SK-N-SH treated with all-trans-retinoic acid at 6 μM for 48 hours (cell line): ENCODE data around the gene C14orf93.
A peak's percentile ranks its signal among the peaks of the same experiment; 100 is the strongest.

Experiments
- ATAC-seq: fragments of 200-7000 bp; cut with Tn5 transposase; 3 replicates; pipeline ENCODE4 v1.9.1; 2020; ENCODE audit warnings: mild to moderate bottlenecking, moderate library complexity
- ARNTL ChIP-seq: fragments of 450-650 bp; formaldehyde crosslinking; IDR thresholded peaks from 2 replicates; pipeline ENCODE4 v1.5.0; 2020; ENCODE audit warnings: low read depth, mild to moderate bottlenecking, moderate library complexity, borderline replicate concordance
- BACH2 ChIP-seq: fragments of 250-450 bp; sonication (Bioruptor Pico); IDR thresholded peaks from 2 replicates; pipeline ENCODE4 v1.9.0; 2021; ENCODE audit warnings: mild to moderate bottlenecking, borderline replicate concordance
- CSDC2 ChIP-seq: fragments of 250-450 bp; sonication (Bioruptor Pico); IDR thresholded peaks from 2 replicates; pipeline ENCODE4 v1.5.0; 2020; ENCODE audit warnings: mild to moderate bottlenecking, moderate library complexity
- ESRRG ChIP-seq: fragments of 250-450 bp; sonication (Bioruptor Pico); IDR thresholded peaks from 2 replicates; pipeline ENCODE4 v1.6.1; 2021; ENCODE audit warnings: mild to moderate bottlenecking
- GLIS3 ChIP-seq: fragments of 250-450 bp; sonication (Bioruptor Pico); IDR thresholded peaks from 2 replicates; pipeline ENCODE4 v1.5.0; 2020; ENCODE audit warnings: mild to moderate bottlenecking, moderate library complexity
- ISL1 ChIP-seq: fragments of 250-450 bp; sonication (Bioruptor Pico); IDR thresholded peaks from 2 replicates; pipeline ENCODE4 v2.1.2; 2022; ENCODE audit warnings: mild to moderate bottlenecking, moderate library complexity
- OSR1 ChIP-seq: fragments of 250-450 bp; sonication (Bioruptor Pico); IDR thresholded peaks from 2 replicates; pipeline ENCODE4 v1.8.0; 2022; ENCODE audit warnings: moderate library complexity, mild to moderate bottlenecking, inconsistent platforms
- PATZ1 ChIP-seq: fragments of 250-450 bp; sonication (Bioruptor Pico); IDR thresholded peaks from 2 replicates; pipeline ENCODE4 v1.8.0; 2020; ENCODE audit warnings: mild to moderate bottlenecking, moderate library complexity, borderline replicate concordance
- PPARA ChIP-seq: fragments of 250-450 bp; sonication (Bioruptor Pico); IDR thresholded peaks from 2 replicates; pipeline ENCODE4 v1.5.0; 2020; ENCODE audit warnings: mild to moderate bottlenecking, borderline replicate concordance
- RARB ChIP-seq: fragments of 250-450 bp; sonication (Bioruptor Pico); IDR thresholded peaks from 2 replicates; pipeline ENCODE4 v1.8.0; 2021; ENCODE audit warnings: mild to moderate bottlenecking, moderate library complexity
- TCF4 ChIP-seq: fragments of 250-450 bp; sonication (Bioruptor Pico); IDR thresholded peaks from 2 replicates; pipeline ENCODE4 v1.8.0; 2021; ENCODE audit warnings: mild to moderate bottlenecking, moderate library complexity, borderline replicate concordance
- TOX ChIP-seq: fragments of 250-450 bp; sonication (Bioruptor Pico); IDR thresholded peaks from 2 replicates; pipeline ENCODE4 v1.8.0; 2021; ENCODE audit warnings: mild to moderate bottlenecking, moderate library complexity, borderline replicate concordance
- TSHZ2 ChIP-seq: fragments of 250-450 bp; sonication (Bioruptor Pico); IDR thresholded peaks from 2 replicates; pipeline ENCODE4 v1.5.0; 2020; ENCODE audit warnings: mild to moderate bottlenecking, moderate library complexity
- ZC3H10 ChIP-seq: fragments of 250-450 bp; sonication (Bioruptor Pico); IDR thresholded peaks from 2 replicates; pipeline ENCODE4 v1.5.1; 2021; ENCODE audit warnings: mild to moderate bottlenecking, moderate library complexity
- ZFP3 ChIP-seq: fragments of 250-450 bp; sonication (Bioruptor Pico); IDR thresholded peaks from 2 replicates; pipeline ENCODE4 v1.5.0; 2020; ENCODE audit warnings: mild to moderate bottlenecking, moderate library complexity
- ZFP30 ChIP-seq: fragments of 450-650 bp; formaldehyde crosslinking; IDR thresholded peaks from 2 replicates; pipeline ENCODE4 v1.5.0; 2022; ENCODE audit warnings: mild to moderate bottlenecking, moderate library complexity
- ZNF565 ChIP-seq: fragments of 450-650 bp; formaldehyde crosslinking; conservative IDR thresholded peaks from 2 replicates; pipeline ENCODE4 v1.5.0; 2020; ENCODE audit warnings: low read depth, mild to moderate bottlenecking, moderate library complexity
- ZNF70 ChIP-seq: fragments of 450-650 bp; formaldehyde crosslinking; IDR thresholded peaks from 2 replicates; pipeline ENCODE4 v1.5.0; 2020; ENCODE audit warnings: mild to moderate bottlenecking, moderate library complexity
- ZNF8 ChIP-seq: fragments of 450-650 bp; formaldehyde crosslinking; IDR thresholded peaks from 2 replicates; pipeline ENCODE4 v1.5.0; 2020; ENCODE audit warnings: mild to moderate bottlenecking, moderate library complexity
- TF ChIP-seq, protein P1 (sequence below): fragments of 250-450 bp; sonication (Bioruptor Pico); IDR thresholded peaks from 2 replicates; pipeline ENCODE4 v1.5.1; 2020; ENCODE audit warnings: low read depth, mild to moderate bottlenecking, moderate library complexity
- TF ChIP-seq, protein P2 (sequence below): fragments of 250-450 bp; sonication (Bioruptor Pico); IDR thresholded peaks from 2 replicates; pipeline ENCODE4 v1.8.0; 2021; ENCODE audit warnings: low read depth, mild to moderate bottlenecking, moderate library complexity, borderline replicate concordance

Gene C14orf93

DNA sequence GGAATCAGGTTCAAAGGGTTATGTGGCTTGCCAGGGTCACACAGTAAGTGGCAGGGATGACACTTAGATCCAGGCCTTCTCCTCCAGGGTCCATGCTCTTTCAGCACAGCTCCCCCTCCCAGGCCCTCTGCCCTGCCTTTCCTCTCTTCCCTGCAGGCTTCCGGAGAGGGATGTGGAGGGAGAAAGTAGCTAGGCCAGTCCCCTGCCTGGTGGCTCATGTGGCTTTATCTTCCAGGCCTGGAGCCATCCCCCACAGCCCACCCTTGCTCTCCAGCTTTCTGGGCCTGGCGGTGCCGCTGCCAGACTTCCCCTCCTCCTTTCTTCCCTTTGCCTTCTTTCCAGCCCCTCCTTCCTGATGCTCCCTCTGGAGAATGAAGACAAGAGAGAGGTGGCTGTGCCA, 33.8 kb upstream of the C14orf93 start:
- TF ChIP-seq BACH2 (CRISPR knock-in tag) (no peak), RARB (no peak), ZFP30 (CRISPR knock-in tag) (no peak), PPARA (no peak), OSR1 (CRISPR knock-in tag) (no peak), GLIS3 (CRISPR knock-in tag) (no peak)
- TF ChIP-seq, all 23 proteins: peak for 0
- no peak for ATAC-seq

- no peak for ATAC-seq
- TF ChIP-seq ESRRG (CRISPR knock-in tag): no peak
- no peak for TF ChIP-seq PPARA
- no peak for TF ChIP-seq BACH2 (CRISPR knock-in tag)
- TF ChIP-seq, protein P1, sequence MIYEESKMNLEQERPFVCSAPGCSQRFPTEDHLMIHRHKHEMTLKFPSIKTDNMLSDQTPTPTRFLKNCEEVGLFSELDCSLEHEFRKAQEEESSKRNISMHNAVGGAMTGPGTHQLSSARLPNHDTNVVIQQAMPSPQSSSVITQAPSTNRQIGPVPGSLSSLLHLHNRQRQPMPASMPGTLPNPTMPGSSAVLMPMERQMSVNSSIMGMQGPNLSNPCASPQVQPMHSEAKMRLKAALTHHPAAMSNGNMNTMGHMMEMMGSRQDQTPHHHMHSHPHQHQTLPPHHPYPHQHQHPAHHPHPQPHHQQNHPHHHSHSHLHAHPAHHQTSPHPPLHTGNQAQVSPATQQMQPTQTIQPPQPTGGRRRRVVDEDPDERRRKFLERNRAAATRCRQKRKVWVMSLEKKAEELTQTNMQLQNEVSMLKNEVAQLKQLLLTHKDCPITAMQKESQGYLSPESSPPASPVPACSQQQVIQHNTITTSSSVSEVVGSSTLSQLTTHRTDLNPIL (CRISPR knock-in tag): no peak
- TF ChIP-seq OSR1 (CRISPR knock-in tag): no peak
- TF ChIP-seq TSHZ2: no peak
- TF ChIP-seq RARB: no peak
- TF ChIP-seq TOX: no peak
- no peak for TF ChIP-seq ZNF565 (CRISPR knock-in tag)
- no peak for TF ChIP-seq ZC3H10 (CRISPR knock-in tag)
- TF ChIP-seq ZFP3: no peak
- TF ChIP-seq GLIS3 (CRISPR knock-in tag): no peak
- no peak for TF ChIP-seq PATZ1
- no peak for TF ChIP-seq ARNTL (CRISPR knock-in tag)
- TF ChIP-seq TCF4 (CRISPR knock-in tag): no peak
Measured at GRCh38 chr14:23043145-23043544, 33.2 kb upstream of the C14orf93 start.

DNA sequence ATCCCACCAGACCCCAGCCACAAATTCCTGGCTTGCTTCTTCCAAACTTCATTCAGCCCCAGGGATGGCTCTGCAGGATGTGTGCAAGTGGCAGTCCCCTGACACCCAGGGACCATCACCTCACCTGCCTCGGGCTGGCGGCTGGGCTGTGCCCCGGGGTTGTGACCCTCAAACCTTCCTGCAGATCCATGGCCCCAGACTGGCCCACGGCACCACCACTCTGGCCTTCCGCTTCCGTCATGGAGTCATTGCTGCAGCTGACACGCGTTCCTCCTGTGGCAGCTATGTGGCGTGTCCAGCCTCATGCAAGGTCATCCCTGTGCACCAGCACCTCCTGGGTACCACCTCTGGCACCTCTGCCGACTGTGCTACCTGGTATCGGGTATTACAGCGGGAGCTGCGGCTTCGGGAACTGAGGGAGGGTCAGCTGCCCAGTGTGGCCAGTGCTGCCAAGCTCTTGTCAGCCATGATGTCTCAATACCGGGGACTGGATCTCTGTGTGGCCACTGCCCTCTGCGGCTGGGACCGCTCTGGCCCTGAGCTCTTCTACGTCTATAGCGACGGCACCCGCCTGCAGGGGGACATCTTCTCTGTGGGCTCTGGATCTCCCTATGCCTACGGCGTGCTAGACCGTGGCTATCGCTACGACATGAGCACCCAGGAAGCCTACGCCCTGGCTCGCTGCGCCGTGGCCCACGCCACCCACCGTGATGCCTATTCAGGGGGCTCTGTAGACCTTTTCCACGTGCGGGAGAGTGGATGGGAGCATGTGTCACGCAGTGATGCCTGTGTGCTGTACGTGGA, 32.4 kb upstream of the C14orf93 start, which contains the start of gene PSMB11:
PSMB11 (plus strand) TSS at position 51 of the 804 bp plus-strand sequence; CDS start at position 65, 14 bp downstream.
- no peak for TF ChIP-seq ZNF70
- TF ChIP-seq CSDC2 (CRISPR knock-in tag): no peak
- TF ChIP-seq ZNF8 (CRISPR knock-in tag): no peak
- TF ChIP-seq ARNTL (CRISPR knock-in tag): no peak
- TF ChIP-seq ZC3H10 (CRISPR knock-in tag): no peak

DNA sequence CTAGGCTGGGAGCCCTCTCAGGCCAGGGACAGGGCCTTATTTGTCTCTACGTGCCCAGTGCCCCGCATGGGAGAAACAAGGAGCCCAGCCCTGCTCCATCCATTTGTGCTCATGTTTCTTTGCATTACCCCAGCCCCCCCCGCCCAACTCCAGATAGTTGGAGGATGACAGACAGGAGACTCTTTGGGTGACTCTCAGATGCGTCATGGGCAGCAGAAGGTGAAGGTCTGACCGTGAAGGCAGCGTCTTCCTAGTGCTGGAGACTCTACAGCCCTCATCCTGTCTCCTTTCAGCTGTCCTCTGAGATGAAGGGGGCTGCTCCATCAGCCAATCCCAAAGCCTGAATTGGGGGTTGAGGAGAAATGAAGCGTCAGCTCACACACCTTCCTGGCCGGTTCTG, 31.8 kb upstream of the C14orf93 start:
- peak; percentile 46; the same call in 2 of the 3 replicates for ATAC-seq
- TF ChIP-seq OSR1 (CRISPR knock-in tag) (no peak), ZNF565 (CRISPR knock-in tag) (no peak), ISL1 (no peak), ZFP30 (CRISPR knock-in tag) (no peak), RARB (no peak), ZFP3 (no peak), TCF4 (CRISPR knock-in tag) (no peak), PPARA (no peak), GLIS3 (CRISPR knock-in tag) (no peak), ZNF8 (CRISPR knock-in tag) (no peak), CSDC2 (CRISPR knock-in tag) (no peak)
- TF ChIP-seq, protein P2, sequence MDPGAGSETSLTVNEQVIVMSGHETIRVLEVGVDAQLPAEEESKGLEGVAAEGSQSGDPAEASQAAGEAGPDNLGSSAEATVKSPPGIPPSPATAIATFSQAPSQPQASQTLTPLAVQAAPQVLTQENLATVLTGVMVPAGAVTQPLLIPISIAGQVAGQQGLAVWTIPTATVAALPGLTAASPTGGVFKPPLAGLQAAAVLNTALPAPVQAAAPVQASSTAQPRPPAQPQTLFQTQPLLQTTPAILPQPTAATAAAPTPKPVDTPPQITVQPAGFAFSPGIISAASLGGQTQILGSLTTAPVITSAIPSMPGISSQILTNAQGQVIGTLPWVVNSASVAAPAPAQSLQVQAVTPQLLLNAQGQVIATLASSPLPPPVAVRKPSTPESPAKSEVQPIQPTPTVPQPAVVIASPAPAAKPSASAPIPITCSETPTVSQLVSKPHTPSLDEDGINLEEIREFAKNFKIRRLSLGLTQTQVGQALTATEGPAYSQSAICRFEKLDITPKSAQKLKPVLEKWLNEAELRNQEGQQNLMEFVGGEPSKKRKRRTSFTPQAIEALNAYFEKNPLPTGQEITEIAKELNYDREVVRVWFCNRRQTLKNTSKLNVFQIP (CRISPR knock-in tag): no peak

More for the DNA sequence above, 32.4 kb upstream of the C14orf93 start, which contains the start of gene PSMB11:
- ATAC-seq: no peak
